Esophagus squamous epithelium (tissue), 5 donors: ENCODE measurements around the gene NAV2. TPM values are rescaled to one million over a fixed set of nuclear protein-coding genes. Genes with fewer than 3 reads are reported as not detected.

Experiments
- DNase-seq: peaks from one replicate; lab custom pipeline; 2025; lab: John Stamatoyannopoulos, UW
- H3K27ac ChIP-seq, 4 donors: fragments of 200-600 bp; sonication (generic); one replicate each; pipeline ENCODE4 v1.5.1; 2016 to 2019; ENCODE audit warnings: mild to moderate bottlenecking in 1 of 4
- H3K27me3 ChIP-seq, 4 donors: fragments of 200-600 bp; sonication (generic); 1 replicate in 3 of 4; 2 replicates in 1 of 4; pipeline versions ENCODE4 v1.5.1 to v1.6.0; 2017 to 2021; ENCODE audit warnings: antibody characterized with exemption in 1 of 4
- H3K36me3 ChIP-seq, 3 donors: fragments of 200-600 bp; sonication (generic); one replicate each; pipeline ENCODE4 v1.5.1; 2016 to 2019
- H3K4me1 ChIP-seq, 3 donors: fragments of 200-600 bp; sonication (generic); one replicate each; pipeline ENCODE4 v1.5.1; 2017 to 2019
- H3K4me3 ChIP-seq, 4 donors: fragments of 200-600 bp; sonication (generic); 1 replicate in 3 of 4; 2 replicates in 1 of 4; pipeline ENCODE4 v1.5.1; 2016 to 2019; ENCODE audit warnings: mild to moderate bottlenecking in 2 of 4, moderate library complexity in 1 of 4
- H3K9me3 ChIP-seq, 3 donors: fragments of 200-600 bp; sonication (generic); one replicate each; pipeline ENCODE4 v1.5.1; 2016 to 2019
- POLR2A ChIP-seq, 4 donors: fragments of 450-650 bp; IDR thresholded peaks; one replicate each; pipeline ENCODE4 v1.6.1; 2017; ENCODE audit warnings: antibody characterized with exemption in 4 of 4, mild to moderate bottlenecking in 4 of 4, moderate library complexity in 3 of 4
- WGBS, 2 donors: methylation state at CpG; one replicate each; pipeline ENCODE4 v1.1.5; 2018; 5-methylcytosine and 5-hydroxymethylcytosine counted together
- intact Hi-C: fragments of 100-400 bp; cut with DNase I; formaldehyde crosslinking; loops from one replicate; pipeline ENCODE4 v1.15.0; 2022
- total RNA-seq, 4 donors: library from RNA; depleted of rRNA; stranded (reverse); fragments of >200 nt; gene quantifications; one replicate each; pipeline ENCODE4 v1.1.0, GENCODE V29; 2016
- TF ChIP-seq, protein P1 (sequence below), 6 experiments: fragments of 450-650 bp in 4 of 6; fragments of 200-600 bp in 2 of 6; sonication (generic) in 2 of 6; IDR thresholded peaks; one replicate each; pipeline ENCODE4 v1.5.1; 2016 to 2019; ENCODE audit warnings: antibody characterized with exemption in 6 of 6, mild to moderate bottlenecking in 4 of 6, moderate library complexity in 4 of 6
- donor health status: DM: yes; HTN: yes; CAD: no.

NAV2 gene
- total RNA-seq, 4 donors from 2014 or later, result 4.9 to 19.1 (median 14.6) TPM

- Histone ChIP-seq H3K27me3 (peaks cover 34 to 90% (median 55%) of the 10 kb centered on the region in 4 donors), H3K36me3 (no peaks in the 10 kb centered on the region), H3K4me3 (peak overlapping the region in 3 of 4 donors; percentile 10 to 56 (median 33)), H3K9me3 (no peaks in the 10 kb centered on the region), H3K27ac (no peak overlapping the region), H3K4me1 (peaks cover 14 to 30% (median 17%) of the 10 kb centered on the region in 3 donors)
- WGBS, 2 donors, result 3% methylated on average over 6 of the region's 51 CpGs; no CpG with 5 or more reads in 1 of the 2 donors
- intact Hi-C loops, result no loop called here
- DNase-seq, result no peak
- TF ChIP-seq POLR2A (IDR thresholded peaks at IDR 0.05), result no peak
- TF ChIP-seq, protein P1, sequence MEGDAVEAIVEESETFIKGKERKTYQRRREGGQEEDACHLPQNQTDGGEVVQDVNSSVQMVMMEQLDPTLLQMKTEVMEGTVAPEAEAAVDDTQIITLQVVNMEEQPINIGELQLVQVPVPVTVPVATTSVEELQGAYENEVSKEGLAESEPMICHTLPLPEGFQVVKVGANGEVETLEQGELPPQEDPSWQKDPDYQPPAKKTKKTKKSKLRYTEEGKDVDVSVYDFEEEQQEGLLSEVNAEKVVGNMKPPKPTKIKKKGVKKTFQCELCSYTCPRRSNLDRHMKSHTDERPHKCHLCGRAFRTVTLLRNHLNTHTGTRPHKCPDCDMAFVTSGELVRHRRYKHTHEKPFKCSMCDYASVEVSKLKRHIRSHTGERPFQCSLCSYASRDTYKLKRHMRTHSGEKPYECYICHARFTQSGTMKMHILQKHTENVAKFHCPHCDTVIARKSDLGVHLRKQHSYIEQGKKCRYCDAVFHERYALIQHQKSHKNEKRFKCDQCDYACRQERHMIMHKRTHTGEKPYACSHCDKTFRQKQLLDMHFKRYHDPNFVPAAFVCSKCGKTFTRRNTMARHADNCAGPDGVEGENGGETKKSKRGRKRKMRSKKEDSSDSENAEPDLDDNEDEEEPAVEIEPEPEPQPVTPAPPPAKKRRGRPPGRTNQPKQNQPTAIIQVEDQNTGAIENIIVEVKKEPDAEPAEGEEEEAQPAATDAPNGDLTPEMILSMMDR (IDR thresholded peaks at IDR 0.05), result no peak
These were observed 443.7 kb downstream of the NAV2 start for GRCh38 chr11:20156280-20156875.

DNA sequence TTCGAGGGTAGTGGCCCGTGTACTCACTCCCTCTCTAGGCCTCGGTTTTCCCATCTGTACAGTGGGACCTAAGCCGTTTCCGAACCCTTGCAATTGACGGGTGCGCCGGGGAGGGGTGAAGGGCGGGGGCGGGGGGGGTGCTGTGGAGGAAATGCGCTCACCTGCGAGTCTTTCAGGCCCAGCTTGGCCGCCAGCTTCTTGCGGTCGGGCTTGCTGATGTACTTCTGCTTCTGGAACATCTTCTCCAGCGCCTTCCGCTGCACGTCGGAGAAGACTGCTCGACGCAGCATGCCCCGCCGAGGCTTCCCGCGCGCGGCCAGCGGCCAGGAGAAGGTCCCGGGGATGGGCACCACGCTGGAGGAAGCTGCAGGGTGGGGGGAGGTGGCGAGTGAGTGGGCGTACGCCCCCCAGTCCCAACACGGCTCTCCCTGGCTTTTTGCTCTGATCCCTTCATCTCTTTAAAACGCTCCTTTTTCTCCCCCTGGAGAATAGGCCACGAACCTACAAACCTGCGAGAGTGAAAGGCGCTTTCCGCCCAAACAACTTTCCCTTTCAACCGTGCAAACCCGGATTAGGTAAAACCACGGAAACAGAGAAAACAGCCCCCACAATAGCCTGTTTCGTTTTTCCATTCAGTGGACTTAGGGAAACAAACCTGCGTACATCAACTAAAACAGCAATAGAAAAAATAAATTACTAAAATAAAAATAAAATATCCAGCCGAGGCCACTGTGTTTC, 444.4 kb downstream of the NAV2 start:
- Histone ChIP-seq H3K27ac (no peak overlapping the region), H3K4me3 (peak overlapping the region in 3 of 4 donors; percentile 10 to 56 (median 33)), H3K36me3 (no peaks in the 10 kb centered on the region), H3K4me1 (peaks cover 14 to 33% (median 17%) of the 10 kb centered on the region in 3 donors), H3K27me3 (peaks cover 34 to 96% (median 62%) of the 10 kb centered on the region in 4 donors), H3K9me3 (no peaks in the 10 kb centered on the region)
- no peak for DNase-seq
- 1 to 8% methylated on average over 19 to 21 of the region's 45 CpGs for WGBS, 2 donors
- intact Hi-C loops, result no loop called here
- TF ChIP-seq POLR2A (IDR thresholded peaks at IDR 0.05), result no peak
- TF ChIP-seq, protein P1 (IDR thresholded peaks at IDR 0.05), result no peak

- no peaks in the 10 kb centered on the region for H3K36me3 ChIP-seq
- TF ChIP-seq POLR2A (IDR thresholded peaks at IDR 0.05), result no peak
- TF ChIP-seq, protein P1 (IDR thresholded peaks at IDR 0.05), result no peak
- peaks cover 14 to 38% (median 18%) of the 10 kb centered on the region in 3 donors for H3K4me1 ChIP-seq
- no peak overlapping the region for H3K4me3 ChIP-seq
- DNase-seq, result no peak
- H3K9me3 ChIP-seq, result no peaks in the 10 kb centered on the region
- 3 to 9% methylated on average over 9 of the region's 9 CpGs for WGBS, 2 donors
- H3K27me3 ChIP-seq, result peaks cover 35 to 98% (median 67%) of the 10 kb centered on the region in 4 donors
- H3K27ac ChIP-seq, result no peak overlapping the region
- intact Hi-C loops, result no loop called here
These were observed 445.1 kb downstream of the NAV2 start for GRCh38 chr11:20157728-20158127.

DNA sequence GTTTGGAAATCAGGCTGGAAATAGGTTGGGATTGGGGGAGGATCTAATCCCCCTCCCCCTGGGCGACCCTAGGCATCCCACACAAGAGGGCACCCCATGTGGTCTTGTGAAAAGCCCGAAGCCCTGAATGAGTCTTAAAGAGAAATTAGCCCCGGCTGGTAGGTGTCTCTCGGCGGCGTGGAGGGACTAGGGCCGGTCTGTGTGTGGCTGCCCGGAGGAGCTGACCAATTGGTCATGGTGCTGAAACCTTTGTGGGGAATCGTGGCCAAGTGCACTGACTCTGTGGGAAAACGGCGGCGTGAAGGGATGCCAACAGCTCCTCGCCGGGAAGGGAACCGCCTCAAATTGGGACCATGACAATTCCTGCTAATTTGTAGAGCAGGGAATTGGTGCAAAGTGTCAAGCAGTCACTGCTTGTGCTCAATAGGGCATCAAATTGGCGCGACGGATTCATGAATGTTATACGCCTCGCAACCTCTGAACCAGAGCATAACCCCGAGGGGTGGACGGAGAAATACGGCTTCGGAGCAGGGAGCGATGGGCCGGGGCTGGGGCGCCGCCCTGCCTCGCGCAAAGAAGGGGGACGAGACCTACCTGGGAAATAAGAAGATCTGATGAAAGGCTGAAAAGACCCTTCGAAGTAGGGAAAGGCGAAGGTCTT, 446.1 kb downstream of the NAV2 start:
- DNase-seq, result no peak
- no peaks in the 10 kb centered on the region for H3K9me3 ChIP-seq
- intact Hi-C loops, result no loop called here
- no peak overlapping the region for H3K27ac ChIP-seq
- TF ChIP-seq, protein P1 (IDR thresholded peaks at IDR 0.05), result no peak
- no peak for TF ChIP-seq POLR2A (IDR thresholded peaks at IDR 0.05)
- peaks cover 42 to 100% (median 75%) of the 10 kb centered on the region in 4 donors for H3K27me3 ChIP-seq
- no peaks in the 10 kb centered on the region for H3K36me3 ChIP-seq
- H3K4me3 ChIP-seq, result no peak overlapping the region
- WGBS, 2 donors, result 12 to 30% methylated on average over 22 to 33 of the region's 33 CpGs
- H3K4me1 ChIP-seq, result peaks cover 24 to 48% (median 28%) of the 10 kb centered on the region in 3 donors
